Upper lobe of left lung (tissue), 4 donors: ENCODE measurements around the gene ZNF408.

Experiments
- POLR2A ChIP-seq, 4 donors: fragments of 450-650 bp; IDR thresholded peaks; one replicate each; pipeline ENCODE4 v1.5.1; 2016 to 2017; ENCODE audit warnings: antibody characterized with exemption in 4 of 4, mild to moderate bottlenecking in 2 of 4
- TF ChIP-seq, protein P1 (sequence below), 6 experiments: fragments of 450-650 bp in 4 of 6; fragments of 200-600 bp in 2 of 6; sonication (generic) in 2 of 6; IDR thresholded peaks; one replicate each; pipeline ENCODE4 v1.5.1; 2016 to 2019; ENCODE audit warnings: antibody characterized with exemption in 6 of 6

DNA sequence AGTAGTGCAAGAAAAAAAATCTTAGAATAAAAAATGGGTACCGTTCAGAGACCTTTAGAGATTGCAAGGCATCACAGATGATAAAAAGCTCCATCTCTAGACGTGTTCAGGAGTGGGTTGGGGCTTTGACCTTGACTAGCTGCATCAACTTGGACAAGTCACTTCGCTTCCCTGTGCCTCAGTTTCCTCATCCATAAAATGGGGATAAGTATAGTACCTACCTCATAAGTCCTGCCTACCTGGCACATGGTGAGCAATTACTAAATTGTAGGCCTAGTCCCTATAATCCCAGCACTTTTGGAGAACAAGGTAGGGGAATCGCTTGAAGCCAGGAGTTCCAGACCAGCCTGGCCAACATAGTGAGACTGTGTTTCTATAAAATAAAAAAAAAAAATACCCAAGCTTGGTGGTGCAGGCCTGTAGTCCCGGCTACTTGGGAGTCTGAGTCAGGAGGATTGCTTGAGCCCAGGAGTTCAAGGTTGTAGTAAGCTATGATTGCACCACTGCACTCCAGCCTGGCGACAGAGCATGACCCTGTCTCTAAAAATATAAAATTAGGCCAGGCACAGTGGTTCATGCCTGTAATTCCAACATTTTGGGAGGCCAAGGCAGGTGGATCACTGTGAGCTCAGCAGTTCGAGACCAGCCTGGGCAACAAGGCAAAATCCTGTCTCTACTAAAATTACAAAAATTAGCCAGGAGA lies 12.2 kb downstream of the ZNF408 start:
- TF ChIP-seq, protein P1, sequence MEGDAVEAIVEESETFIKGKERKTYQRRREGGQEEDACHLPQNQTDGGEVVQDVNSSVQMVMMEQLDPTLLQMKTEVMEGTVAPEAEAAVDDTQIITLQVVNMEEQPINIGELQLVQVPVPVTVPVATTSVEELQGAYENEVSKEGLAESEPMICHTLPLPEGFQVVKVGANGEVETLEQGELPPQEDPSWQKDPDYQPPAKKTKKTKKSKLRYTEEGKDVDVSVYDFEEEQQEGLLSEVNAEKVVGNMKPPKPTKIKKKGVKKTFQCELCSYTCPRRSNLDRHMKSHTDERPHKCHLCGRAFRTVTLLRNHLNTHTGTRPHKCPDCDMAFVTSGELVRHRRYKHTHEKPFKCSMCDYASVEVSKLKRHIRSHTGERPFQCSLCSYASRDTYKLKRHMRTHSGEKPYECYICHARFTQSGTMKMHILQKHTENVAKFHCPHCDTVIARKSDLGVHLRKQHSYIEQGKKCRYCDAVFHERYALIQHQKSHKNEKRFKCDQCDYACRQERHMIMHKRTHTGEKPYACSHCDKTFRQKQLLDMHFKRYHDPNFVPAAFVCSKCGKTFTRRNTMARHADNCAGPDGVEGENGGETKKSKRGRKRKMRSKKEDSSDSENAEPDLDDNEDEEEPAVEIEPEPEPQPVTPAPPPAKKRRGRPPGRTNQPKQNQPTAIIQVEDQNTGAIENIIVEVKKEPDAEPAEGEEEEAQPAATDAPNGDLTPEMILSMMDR (IDR thresholded peaks at IDR 0.05) = no peak
- no peak for TF ChIP-seq POLR2A (IDR thresholded peaks at IDR 0.05)
